HTR-8/SVneo (cell line): ENCODE results near the gene COLEC12.
A peak's percentile ranks its signal among the peaks of the same experiment; 100 is the strongest.
"Not testable (repeated sequence)": the region's sequence is repeated elsewhere in the genome, so short reads cannot be mapped to it uniquely, and the experiment has no call there.

ENCODE experiments used
- DNase-seq: peaks from one replicate; pipeline ENCODE4 v3.0.0; 2011; ENCODE audit warnings: low spot score, mixed read lengths; ENCODE audit not compliant: insufficient read length
- FAIRE-seq: peaks from 2 replicates; lab custom pipeline; 2011; peaks lifted over from hg19 to GRCh38; lab: Jason Lieb, UNC

The COLEC12 gene

DNA sequence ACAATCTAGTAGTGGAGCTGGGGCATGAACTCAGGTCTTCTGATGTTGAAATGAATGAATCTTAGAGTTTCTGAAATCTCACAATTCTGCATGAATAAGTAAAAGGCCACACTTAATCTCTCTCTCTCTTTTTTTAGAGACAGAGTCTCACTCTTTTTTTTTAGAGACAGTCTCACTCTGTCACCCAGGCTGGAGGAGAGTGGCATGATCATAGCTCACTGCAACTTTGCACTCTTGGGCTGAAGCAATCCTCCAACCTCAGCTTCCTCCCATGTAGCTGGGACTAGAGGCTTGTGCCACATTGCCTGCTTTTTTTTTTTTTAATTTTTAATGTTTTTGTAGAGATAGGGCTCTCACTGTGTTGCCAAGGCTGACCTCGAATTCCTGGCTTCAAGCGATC is 163.8 kb downstream of the COLEC12 start:
- DNase-seq (no peak), FAIRE-seq (no peak)

DNA sequence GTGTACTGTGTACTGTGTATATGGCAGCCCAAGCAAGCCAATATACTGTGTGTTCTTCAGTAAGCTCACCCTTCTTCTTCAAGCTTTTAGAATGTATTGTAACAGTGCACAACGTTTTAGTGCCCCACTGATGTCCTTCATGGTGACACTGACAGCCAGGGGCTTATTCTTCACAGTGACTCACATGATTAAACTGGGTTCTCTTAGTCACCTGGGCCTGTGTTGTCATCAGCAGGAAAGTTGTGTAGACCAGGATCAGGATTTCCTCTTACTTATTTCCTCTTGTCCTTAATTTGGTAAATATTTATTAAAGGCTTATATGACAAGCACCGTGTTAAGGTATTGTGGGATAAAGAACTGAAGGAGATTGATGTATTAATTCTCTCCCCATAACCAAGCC is 164.8 kb downstream of the COLEC12 start:
- FAIRE-seq, result no peak

DNA sequence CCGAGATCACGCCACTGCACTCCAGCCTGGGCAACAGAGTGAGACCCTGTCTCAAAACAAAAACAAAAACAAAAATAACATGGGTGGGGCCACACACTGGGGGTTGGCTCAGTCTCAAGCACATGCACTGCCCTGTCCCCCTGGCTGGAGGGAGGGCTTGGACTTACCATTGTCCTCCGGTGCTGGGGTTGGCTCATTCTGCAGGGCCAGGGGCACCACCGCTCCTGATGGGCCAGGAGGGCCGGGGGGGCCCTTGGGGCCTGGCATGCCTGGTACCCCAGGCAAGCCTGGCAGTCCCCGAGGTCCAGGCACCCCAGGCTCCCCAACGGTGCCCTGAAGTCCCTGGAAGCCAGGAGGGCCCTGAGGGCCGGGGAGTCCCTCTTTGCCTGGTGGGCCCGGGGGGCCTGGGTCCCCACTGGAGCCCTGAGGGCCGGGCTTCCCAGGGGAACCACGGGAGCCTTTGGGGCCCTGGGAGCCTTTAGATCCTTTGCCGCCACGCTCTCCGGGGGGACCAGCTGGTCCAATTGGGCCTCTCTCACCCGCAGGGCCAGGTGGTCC is 165.8 kb downstream of the COLEC12 start:
- no peak for FAIRE-seq

More for the DNA sequence above, 164.8 kb downstream of the COLEC12 start:
- DNase-seq, result no peak

DNA sequence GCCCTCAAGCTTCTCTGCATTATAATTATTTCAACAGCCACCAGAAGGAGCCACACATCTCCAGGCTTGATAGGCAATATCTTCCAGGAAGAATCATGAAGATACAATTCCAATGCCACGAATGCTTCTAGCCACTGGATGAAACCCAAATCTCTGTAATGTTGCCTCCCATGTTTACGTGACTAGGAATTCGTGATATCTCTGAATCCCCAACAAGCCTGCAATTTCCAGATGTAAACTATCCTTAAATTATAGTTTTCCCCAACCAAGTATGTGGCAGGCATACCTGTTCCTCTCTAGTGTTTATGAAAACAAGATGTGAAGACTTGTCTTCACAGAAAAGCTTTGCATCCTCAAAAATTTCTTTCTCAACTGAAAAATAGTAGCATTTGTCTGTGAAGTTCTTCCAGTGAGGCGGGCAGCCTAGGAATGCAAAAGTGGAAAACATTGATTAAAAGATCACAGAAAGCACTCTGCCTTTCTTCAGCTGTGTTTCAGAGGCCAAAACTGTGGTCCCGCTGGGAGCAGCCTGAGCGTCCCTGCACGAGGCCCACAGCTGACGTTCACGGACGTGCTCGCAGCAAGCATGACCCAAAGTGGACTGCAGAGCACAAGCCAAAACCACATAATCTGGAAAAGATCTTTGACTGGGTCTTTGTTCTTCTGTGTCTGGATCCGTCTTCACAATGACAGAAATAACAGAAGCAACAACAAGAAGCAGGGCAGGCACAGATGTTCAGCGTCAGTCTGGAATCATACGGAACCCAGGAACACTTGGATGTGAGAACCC is 167.6 kb downstream of the COLEC12 start:
- FAIRE-seq, result no peak
- DNase-seq, result no peak

More for the DNA sequence above, 165.8 kb downstream of the COLEC12 start:
- no peak for DNase-seq

DNA sequence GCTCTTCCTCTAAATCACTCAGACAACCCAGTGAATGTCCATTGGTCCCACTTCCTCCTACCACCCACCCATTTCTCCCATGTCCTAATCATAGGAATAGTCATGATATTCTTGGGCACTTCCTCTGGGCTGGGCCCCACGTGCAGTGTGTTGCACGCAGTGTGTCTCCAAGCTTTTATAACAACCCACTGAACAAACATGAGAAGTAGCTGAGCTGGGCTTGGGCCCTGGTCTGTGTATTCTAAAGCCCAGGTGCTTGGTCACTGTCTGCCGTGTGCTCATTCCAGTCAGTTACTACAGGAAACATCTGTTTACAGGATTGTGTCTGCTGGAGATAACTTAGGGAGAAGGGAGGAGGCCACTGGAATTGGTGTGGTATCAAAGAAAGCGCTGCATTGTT is 168.5 kb downstream of the COLEC12 start:
- FAIRE-seq (no peak), DNase-seq (no peak)

DNA sequence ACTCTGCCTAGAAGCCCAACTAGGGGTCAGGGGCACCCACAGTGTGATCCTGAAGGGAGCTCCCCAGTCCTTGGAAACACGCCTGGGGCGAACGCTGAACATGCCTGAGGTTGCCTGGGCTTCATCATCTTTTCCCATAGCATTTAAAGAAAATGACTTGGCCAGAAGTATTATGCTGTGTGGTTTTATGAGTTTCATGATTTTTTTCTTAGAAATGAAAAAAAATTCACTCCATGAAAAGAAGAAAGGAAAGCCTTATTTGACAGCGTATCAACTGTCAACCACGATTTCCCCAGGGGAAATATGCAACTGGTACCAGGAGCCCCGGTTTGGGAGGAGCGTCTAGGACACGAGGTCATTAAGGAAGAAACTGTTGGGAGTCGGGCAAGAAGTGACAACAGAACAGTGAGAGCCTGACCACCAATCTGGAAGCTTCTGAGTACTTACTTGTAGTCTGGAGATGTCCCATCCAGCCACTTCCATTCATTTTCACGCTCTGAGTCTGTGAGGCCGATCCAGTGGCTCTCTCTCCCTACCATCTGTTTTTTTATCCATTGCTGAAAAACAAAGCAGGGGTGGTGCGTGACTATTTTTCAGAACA is 169.2 kb downstream of the COLEC12 start:
- FAIRE-seq, result no peak

DNA sequence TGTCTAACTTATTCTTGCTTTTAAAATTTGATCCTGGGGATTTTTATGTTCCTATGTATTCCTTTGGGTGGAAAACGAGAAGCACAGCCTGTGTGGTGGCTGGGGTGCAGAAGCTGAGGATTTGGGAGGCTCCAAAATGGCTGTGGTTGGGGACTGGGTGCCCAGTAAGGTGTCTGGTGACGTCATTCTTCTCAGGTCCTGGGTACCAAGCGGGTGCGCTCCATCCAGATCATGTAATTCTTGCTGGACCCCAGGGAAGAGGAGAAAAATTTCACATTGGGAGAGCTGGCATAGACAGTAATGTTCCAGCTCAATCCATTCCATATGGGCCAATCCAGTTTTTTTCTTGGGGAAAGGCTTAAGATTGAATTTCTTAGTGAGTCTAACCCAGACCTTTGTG is 171.6 kb downstream of the COLEC12 start:
- DNase-seq (no peak), FAIRE-seq (no peak)

More for the DNA sequence above, 169.2 kb downstream of the COLEC12 start:
- DNase-seq, result no peak

DNA sequence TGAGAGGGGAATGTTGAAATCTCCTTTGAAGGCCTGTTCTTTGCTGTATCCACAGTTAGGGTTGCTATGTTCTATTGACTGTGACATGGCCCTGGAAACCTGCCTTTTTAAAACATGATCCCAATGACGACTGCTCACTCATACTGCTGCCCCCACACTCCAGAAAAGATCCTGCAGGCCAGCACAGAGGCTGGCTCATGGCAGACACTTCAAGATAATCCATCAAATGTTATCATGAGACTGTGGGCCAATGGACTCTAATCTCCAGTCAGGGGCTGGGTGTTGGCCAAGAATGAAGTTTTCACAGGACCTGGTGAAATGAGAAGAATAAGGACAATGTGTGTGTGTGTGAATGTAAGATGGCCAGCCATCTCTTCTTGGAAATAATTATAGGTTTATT is 173.7 kb downstream of the COLEC12 start:
- DNase-seq, result no peak
- no peak for FAIRE-seq

DNA sequence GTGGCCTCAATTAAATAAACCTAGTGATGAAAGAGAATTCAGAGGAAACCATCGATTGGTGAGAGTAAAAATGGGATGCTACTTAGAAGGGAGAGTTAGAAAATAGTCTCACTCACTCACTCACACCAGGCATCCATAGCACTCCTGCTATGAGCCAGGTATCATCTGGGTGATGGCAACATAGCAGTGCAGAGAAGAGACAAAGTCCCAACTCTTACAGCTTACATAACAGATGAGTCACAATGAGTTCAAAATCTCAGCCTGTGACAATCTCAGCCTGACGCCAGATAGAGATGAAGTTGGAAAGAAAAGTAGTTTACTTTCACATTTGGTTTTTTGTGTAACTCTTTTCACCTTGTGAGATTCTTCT is 177.3 kb downstream of the COLEC12 start:
- no peak for FAIRE-seq
- DNase-seq, result no peak

DNA sequence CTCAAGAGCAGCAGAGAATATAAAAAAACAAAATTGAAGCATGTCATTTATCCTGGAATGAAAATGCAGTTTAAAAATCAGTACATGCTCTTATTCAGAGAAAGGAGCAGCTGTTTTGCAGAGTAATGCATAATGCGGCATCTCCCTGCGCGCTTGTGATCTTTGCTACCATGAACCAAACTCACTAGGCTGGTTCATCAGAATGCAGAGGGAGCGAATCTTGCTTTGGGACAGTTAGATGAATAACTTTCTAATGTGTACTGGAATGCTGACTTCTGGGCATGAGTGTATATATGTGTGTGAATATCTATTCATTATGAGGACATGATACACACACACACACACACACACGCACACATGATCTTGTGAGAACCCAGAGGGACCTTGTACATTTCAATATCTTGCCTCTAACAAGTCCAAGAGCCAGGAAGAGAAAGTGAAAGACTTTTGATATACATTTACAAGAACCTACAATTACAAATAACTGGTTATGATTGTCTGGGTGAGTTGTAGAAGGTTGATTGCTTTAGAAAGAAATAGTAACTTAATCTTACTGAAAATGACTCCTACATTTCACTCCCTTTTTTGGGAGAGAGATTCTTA is 178.5 kb downstream of the COLEC12 start:
- DNase-seq (no peak), FAIRE-seq (no peak)

DNA sequence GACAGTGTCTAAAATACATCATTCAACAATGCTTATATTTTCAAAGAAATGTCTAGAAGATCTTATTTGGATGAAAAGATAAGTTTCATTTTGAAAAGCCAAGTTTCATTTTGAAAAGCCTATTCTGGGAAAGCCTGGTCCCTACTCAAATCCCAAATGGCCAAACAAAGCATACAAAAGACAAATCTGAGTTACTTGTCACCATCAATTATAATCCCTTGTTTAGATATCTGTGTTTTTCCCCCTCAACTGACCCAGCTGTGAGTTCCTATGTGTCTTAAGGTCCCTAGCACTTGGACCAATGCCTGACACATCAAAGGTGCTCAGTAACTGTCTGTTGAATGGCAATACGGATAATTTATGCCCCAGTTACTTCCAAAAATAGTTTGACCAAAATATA is 180.3 kb downstream of the COLEC12 start:
- DNase-seq, result no peak
- no peak for FAIRE-seq

DNA sequence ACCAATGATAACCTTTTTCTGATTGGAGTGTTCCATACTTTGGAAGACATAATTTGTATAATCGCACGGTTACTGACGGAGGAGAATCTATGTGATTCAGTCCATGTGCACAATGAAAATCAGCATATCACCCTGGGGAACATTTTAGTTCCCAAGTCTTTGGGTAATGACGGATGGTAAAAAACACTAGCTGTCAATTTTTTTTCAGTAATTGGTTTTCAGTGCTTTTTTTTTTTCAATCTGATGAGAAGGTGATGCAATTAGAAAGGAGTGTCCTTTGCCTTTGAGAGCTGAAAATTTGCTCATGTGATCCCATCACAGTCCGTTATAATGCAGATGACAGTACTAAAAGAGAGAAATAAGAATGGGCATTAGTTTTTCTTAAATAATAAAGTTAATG is 180.8 kb downstream of the COLEC12 start:
- no peak for FAIRE-seq
- no peak for DNase-seq

DNA sequence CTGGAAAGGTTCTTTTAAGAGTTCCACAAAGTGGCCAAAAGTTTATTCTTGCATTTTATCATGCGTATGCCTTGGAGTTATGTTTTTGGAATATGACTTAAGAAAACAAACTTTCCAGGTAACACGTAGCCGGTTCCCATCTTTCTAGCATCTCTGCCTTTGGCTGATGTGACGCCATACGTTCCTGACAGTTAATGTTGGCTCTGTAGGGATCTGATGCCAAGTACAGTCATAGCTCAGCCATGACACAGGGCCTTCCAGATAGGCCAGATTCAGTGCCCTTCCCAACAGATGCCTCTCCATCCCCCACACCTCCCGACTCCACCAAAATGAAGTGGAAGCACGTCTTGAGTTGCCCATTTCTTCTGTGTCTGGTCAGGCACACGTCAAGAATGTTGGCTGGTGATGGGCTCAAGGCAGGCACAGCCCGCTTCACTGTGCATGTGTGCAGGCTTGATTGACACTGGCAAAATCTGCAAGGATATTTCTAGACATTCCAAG is 181.7 kb downstream of the COLEC12 start:
- DNase-seq (no peak), FAIRE-seq (no peak)

DNA sequence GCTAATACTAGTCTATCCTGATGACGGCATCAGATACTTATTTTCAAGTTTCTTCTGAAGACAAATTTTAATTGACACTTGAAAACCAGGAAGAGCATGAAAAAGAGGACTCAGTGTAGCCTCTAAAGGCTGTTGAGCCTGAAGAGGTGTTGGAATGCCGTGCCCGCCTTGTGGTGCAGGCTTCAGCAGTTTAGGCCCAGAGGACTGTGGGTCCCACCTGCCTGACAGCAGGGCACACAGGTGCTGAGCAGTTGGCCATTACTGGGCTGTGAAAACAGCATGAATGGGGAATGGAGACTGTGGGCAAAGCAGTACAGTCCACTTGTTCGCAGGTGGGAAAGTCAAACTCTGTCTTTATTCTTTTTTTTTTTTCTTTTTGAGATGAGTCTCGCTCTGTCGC is 182.9 kb downstream of the COLEC12 start:
- DNase-seq (no peak), FAIRE-seq (no peak)

DNA sequence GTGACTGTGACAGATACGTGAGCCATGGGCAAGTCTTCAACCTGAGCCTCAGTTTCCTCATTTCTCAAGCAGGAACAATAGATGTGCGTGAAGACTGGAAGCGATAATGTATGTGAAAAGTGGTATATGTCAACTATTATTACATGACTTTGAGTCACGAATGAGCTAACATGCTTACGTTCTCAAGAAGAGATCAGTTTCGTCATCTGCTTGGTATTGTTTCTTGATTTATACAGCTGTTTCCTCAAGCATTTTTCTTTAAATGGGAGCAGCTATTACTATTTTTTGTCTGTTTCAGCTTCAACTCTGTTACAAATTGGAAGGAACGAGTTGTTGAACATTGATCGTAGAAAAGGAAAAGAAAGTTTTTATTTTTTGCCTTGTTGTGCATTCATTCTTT is 184.1 kb downstream of the COLEC12 start:
- DNase-seq, result no peak
- no peak for FAIRE-seq

DNA sequence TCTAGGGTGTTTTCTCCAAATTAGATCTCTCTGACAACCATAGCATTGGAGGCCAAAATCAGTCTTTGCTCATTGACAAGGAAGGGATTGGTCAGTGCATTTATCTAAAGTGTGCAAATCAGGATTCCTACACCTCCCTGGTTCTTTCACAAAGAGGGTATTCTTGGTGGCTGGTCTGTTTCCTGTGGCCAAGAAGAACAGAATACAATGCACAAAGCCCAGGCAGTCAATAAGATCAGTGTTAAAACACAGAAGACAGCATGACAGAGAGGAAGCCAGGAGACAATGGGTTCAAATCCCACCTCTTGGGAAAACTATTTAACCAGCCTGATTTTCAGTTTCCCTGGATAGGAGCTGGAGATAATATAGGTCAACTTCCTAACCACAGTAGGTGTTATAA is 186.6 kb downstream of the COLEC12 start:
- FAIRE-seq (no peak), DNase-seq (no peak)

DNA sequence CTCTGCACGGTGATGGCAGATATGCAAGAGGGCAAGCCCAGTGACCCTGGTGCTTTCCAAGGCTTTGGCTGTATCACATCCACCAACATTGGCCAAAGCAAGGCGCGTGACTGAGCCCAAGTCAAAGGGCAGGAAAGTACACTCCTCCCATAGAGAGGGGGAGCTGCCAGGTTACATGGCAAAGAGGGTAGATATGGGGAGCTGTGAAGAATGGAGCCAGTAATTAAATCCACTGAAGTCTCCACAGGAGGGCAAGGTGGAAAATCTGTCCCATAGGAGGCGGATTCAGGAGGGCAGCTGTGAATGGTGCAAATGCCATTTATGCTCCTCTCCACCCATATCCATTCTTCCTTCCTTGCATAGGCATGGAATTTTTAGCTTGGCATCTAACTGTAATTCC is 188.1 kb downstream of the COLEC12 start:
- no peak for FAIRE-seq

DNA sequence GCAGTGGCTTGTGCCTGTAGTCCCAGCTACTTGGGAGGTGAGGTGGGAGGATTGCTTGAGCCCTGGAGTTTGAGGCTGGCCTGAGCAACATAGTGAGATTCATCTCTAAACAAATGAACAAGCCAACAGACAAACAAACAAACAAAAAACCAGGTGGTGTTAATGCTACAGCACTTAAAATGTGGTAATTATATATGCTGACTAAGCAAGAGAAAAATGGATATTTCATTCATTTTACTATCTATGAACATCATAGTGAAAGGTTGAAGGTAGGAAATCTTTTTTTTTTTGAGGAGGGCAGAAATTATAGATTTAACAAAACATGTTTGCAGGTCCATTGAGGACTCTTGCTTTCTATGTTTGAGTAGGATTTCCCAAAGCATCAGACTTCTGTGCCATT is 190.5 kb downstream of the COLEC12 start:
- FAIRE-seq (no peak), DNase-seq (no peak)

More for the DNA sequence above, 188.1 kb downstream of the COLEC12 start:
- DNase-seq, result no peak

DNA sequence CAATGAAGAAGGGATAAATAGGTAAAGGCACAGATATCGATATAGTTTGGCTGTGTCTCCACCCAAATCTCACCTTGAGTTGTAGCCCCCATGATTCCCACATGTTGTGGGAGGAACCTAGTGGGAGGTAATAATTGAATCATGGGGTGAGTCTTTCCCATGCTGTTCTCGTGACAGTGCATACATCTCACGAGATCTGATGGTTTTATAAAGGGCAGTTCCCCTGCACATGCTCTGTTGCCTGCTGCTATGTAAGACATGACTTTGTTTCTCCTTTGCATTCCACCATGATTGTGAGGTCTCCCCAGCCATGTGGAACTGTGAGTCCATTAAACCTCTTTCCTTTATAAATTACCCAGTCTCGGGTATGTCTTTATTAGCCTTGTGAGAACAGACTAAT is 192.4 kb downstream of the COLEC12 start:
- not testable (repeated sequence) for FAIRE-seq

DNA sequence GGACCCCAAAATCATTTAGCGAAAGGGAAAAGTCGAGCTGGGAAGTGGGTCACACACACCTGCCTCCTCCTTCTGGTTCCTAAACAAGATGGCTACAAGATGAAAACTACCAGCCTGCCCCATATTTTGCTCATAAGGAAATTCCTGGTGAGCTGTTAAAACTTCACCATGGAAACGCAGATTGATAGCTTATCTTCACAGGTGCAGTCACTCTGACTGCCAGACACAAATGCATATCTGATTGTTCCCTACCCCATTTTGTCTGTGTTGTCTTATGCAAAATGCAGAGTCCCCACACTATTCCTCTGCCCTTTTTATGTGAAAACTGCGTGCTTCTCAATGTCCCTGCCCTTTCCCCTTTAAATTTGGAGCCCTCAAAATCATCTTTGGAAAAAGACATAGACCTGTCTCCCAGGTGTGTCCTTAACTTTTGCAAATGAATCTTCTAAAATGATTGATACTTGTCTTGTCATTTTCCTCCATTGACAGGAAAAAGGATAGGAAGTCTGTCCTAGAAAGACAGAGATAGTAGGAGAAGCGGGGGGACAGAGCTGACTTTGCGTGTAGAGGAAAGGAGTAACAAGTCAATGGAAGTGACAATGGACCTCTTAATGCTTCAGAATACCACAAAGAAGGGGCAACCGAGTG is 193.8 kb downstream of the COLEC12 start:
- DNase-seq (no peak), FAIRE-seq (peak; percentile 9)

More for the DNA sequence above, 192.4 kb downstream of the COLEC12 start:
- DNase-seq, result not testable (repeated sequence)
